MCF 10A (cell line): ENCODE results near the gene PCDHB3. TPM values are rescaled to one million over a fixed set of nuclear protein-coding genes. Genes with fewer than 3 reads are reported as not detected.

ENCODE experiments used
- BruUV-seq: library from RNA; stranded (reverse); fragments of 400-500 nt; replicated peaks from 2 replicates; lab custom pipeline; 2021; lab: Mats Ljungman, UMichigan
- CTCF ChIA-PET: fragments of 300-600 bp; sonication (Branson Sonifier 250); formaldehyde crosslinking; extraction: SDS; loops from one replicate; lab custom pipeline; 2021; ENCODE audit warnings: antibody characterized with exemption, inconsistent platforms; lab: Yijun Ruan, JAX
- POLR2A ChIA-PET: fragments of 300-600, 350-650 bp; sonication (Branson Sonifier 250); formaldehyde crosslinking; extraction: SDS; loops from one replicate; lab custom pipeline; 2020; ENCODE audit warnings: antibody characterized with exemption, inconsistent platforms; lab: Yijun Ruan, JAX
- DNase-seq: peaks from one replicate; pipeline ENCODE4 v3.0.0-alpha.2; 2018; ENCODE audit not compliant: unreplicated experiment
- H3K27ac Mint-ChIP-seq: one replicate; pipeline ENCODE4 v1.8.0; 2022; ENCODE audit warnings: mild to moderate bottlenecking, low read depth, mixed read lengths; ENCODE audit not compliant: unreplicated experiment
- H3K27me3 Mint-ChIP-seq: one replicate; pipeline ENCODE4 v1.8.0; 2022; ENCODE audit warnings: mixed read lengths; ENCODE audit not compliant: insufficient read depth, unreplicated experiment
- H3K36me3 Mint-ChIP-seq: one replicate; pipeline ENCODE4 v1.8.0; 2022; ENCODE audit warnings: mild to moderate bottlenecking, moderate library complexity, mixed read lengths; ENCODE audit not compliant: insufficient read depth, unreplicated experiment
- H3K4me1 Mint-ChIP-seq: one replicate; pipeline ENCODE4 v1.8.0; 2022; ENCODE audit warnings: mixed read lengths; ENCODE audit not compliant: insufficient read depth, unreplicated experiment
- H3K4me3 Mint-ChIP-seq: one replicate; pipeline ENCODE4 v1.8.0; 2022; ENCODE audit warnings: mild to moderate bottlenecking, moderate library complexity, mixed read lengths; ENCODE audit not compliant: unreplicated experiment
- H3K9me3 Mint-ChIP-seq: one replicate; pipeline ENCODE4 v1.8.0; 2022; ENCODE audit warnings: mixed read lengths; ENCODE audit not compliant: unreplicated experiment
- intact Hi-C: fragments of 100-400 bp; cut with micrococcal nuclease; formaldehyde crosslinking; loops from 2 replicates; pipeline ENCODE4 v1.14.1; 2022
- total RNA-seq: library from RNA; stranded (reverse); gene quantifications from 2 replicates; pipeline ENCODE4 v1.2.3, GENCODE V29; 2022
- TF ChIP-seq, protein P1 (sequence below): fragments of 200-600 bp; IDR thresholded peaks from one replicate; pipeline ENCODE4 v1.8.0; 2022; ENCODE audit warnings: antibody characterized with exemption, mild to moderate bottlenecking; ENCODE audit not compliant: unreplicated experiment

PCDHB3 gene
- total RNA-seq, 1 experiment from 2014 or later = 0.42 TPM

DNA sequence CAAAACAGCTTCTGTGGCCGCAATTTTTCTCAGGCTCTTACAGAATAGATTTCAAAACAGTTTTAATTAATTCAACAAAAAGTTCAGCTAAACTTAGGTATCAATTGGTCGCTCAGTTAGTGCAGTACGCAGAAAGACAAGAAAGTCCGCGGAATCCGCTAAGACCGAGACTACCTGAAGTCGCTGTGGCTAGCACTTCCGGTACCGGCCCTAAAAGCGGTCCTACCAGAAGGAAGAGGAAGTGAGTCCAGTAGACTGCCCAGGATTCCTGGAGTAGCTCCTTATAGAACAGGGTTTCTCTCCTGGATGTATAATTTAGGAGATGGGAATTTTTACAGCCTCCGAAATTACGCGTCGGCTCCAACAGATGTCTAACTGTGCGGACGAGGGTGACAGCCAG lies 22.4 kb upstream of the PCDHB3 start:
- DNase-seq = no peak
- no TSS peak for BruUV-seq
- intact Hi-C loops = no loop called here
- Mint-ChIP-seq H3K4me3 (no peak overlapping the region), H3K27me3 (no peaks in the 10 kb centered on the region), H3K4me1 (peaks cover 7% of the 10 kb centered on the region), H3K9me3 (no peaks in the 10 kb centered on the region), H3K27ac (no peak overlapping the region), H3K36me3 (no peaks in the 10 kb centered on the region)
- TF ChIP-seq, protein P1, sequence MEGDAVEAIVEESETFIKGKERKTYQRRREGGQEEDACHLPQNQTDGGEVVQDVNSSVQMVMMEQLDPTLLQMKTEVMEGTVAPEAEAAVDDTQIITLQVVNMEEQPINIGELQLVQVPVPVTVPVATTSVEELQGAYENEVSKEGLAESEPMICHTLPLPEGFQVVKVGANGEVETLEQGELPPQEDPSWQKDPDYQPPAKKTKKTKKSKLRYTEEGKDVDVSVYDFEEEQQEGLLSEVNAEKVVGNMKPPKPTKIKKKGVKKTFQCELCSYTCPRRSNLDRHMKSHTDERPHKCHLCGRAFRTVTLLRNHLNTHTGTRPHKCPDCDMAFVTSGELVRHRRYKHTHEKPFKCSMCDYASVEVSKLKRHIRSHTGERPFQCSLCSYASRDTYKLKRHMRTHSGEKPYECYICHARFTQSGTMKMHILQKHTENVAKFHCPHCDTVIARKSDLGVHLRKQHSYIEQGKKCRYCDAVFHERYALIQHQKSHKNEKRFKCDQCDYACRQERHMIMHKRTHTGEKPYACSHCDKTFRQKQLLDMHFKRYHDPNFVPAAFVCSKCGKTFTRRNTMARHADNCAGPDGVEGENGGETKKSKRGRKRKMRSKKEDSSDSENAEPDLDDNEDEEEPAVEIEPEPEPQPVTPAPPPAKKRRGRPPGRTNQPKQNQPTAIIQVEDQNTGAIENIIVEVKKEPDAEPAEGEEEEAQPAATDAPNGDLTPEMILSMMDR = no peak
- ChIA-PET CTCF (interaction anchor here (0.7 kb wide), 1 partner anchor 135 kb away, joined by 4 read pairs; no protein-coding TSS in a partner anchor), POLR2A (no interaction called here)

DNA sequence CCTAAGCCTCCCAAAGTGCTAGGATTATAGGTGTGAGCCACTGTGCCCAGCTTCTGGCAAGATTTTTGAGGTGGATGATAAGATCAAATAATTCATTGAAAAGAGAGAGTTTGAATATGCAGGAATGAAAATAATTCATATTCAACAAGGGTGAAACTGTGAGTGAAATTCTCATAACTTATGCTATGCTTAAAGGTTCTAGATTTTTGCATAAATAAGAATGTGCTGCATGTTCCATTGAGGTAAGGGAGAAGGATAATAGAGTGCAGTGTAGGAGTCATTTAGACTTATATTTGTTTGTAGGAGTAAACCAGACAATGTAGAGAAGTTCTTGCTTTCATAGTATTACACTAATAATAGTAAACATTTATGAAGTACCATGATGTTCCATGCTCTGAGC lies 18.0 kb upstream of the PCDHB3 start:
- no peak overlapping the region for H3K4me3 Mint-ChIP-seq
- H3K4me1 Mint-ChIP-seq = peaks cover 7% of the 10 kb centered on the region

DNA sequence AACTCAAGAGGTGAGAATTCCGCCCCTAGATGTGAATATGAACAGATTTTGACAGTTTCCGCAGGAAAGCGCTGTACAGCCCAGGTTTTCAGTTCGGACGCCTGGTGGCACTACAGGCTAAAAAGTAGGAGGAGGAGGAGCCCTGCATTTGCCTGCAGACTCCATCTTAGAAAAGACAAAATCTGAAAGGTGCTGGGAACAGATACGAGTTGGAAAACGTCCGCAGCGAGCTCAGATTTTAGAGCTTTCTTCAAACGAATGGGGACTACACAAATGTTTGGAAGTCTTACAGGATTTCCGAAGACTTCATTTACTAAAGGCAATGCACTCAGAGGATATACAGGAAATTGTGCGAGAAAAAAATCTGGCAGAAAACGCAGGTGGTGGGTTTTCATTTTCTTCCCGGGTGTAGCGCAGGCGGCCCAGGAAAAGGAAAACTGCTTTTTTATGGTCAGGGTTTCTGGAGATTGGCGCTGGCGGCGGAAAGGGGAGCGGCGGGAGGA lies 15.7 kb upstream of the PCDHB3 start:
- H3K27me3 Mint-ChIP-seq = no peaks in the 10 kb centered on the region
- peaks cover 7% of the 10 kb centered on the region for H3K4me1 Mint-ChIP-seq
- DNase-seq = peak; percentile 49
- ChIA-PET CTCF (interaction anchor here (0.7 to 2.4 kb wide), 13 partner anchors 10 to 479 kb away, joined by 3 to 10 read pairs (median 3); partner anchors contain the start of genes PCDHB2 and PCDHB9), POLR2A (interaction anchor here (0.6 to 1.0 kb wide), 3 partner anchors 195 to 1284 kb away, joined by 3 to 4 read pairs (median 3); no protein-coding TSS in a partner anchor)
- no peaks in the 10 kb centered on the region for H3K36me3 Mint-ChIP-seq
- no peaks in the 10 kb centered on the region for H3K9me3 Mint-ChIP-seq
- peak overlapping the region; percentile 87 for H3K4me3 Mint-ChIP-seq
- BruUV-seq = no TSS peak
- intact Hi-C loops = loop anchor here (1.0 to 10.0 kb wide), 3 partner anchors 139 to 476 kb away; partner anchors contain the start of genes PCDHB14, PCDHGA10 and PCDHGB7
- TF ChIP-seq, protein P1 = peak; percentile 59
- peak overlapping the region; percentile 84 for H3K27ac Mint-ChIP-seq

More for the DNA sequence above, 18.0 kb upstream of the PCDHB3 start:
- H3K36me3 Mint-ChIP-seq = no peaks in the 10 kb centered on the region
- POLR2A ChIA-PET = no interaction called here
- H3K9me3 Mint-ChIP-seq = no peaks in the 10 kb centered on the region
- intact Hi-C loops = loop anchor here (10.0 kb wide), 1 partner anchor 333 kb away; the partner anchor contains the start of genes PCDHGA10 and PCDHGB7
- CTCF ChIA-PET = interaction anchor here (0.7 to 1.0 kb wide), 3 partner anchors 33 to 140 kb away, joined by 3 to 4 read pairs (median 3); partner anchors contain the start of gene PCDHB14
- no peak for DNase-seq
- no TSS peak for BruUV-seq
- no peak overlapping the region for H3K27ac Mint-ChIP-seq
- no peaks in the 10 kb centered on the region for H3K27me3 Mint-ChIP-seq
- TF ChIP-seq, protein P1 = no peak

DNA sequence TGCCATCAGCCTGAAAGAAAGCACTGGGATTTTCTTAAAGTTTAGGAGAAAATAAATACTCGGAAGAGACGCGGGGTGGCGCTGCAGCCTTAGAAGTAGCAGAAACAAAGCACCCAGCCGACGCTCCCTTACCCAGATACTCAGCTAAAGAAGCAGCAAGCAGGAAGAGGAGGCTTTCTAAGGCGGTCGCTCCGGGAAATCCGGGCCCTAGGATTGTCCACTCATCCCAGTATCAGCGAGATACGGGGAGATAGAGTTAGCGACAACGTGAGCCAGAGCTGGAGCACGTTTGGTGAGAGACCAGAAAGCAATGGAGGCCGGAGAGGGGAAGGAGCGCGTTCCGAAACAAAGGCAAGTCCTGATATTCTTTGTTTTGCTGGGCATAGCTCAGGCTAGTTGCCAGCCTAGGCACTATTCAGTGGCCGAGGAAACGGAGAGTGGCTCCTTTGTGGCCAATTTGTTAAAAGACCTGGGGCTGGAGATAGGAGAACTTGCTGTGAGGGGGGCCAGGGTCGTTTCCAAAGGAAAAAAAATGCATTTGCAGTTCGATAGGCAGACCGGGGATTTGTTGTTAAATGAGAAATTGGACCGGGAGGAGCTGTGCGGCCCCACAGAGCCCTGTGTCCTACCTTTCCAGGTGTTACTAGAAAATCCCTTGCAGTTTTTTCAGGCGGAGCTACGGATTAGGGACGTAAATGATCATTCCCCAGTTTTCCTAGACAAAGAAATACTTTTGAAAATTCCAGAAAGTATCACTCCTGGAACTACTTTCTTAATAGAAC lies 5.6 kb upstream of the PCDHB3 start, which contains the start of gene PCDHB2:
PCDHB2 (plus strand) TSS at position 135 of the 782 bp plus-strand sequence; CDS start at position 311, 176 bp downstream.
- Mint-ChIP-seq H3K36me3 (no peaks in the 10 kb centered on the region), H3K9me3 (peaks cover 24% of the 10 kb centered on the region), H3K27me3 (no peaks in the 10 kb centered on the region), H3K27ac (peak within 1 kb of the TSS; percentile 89), H3K4me3 (peak within 1 kb of the TSS; percentile 74), H3K4me1 (no peaks in the 10 kb centered on the region)
- intact Hi-C loops = loop anchor here (2.0 kb wide), 1 partner anchor 466 kb away; no protein-coding TSS in a partner anchor
- TF ChIP-seq, protein P1 = peak; percentile 58
- DNase-seq = peak; percentile 70
- ChIA-PET POLR2A (no interaction called here), CTCF (interaction anchor here (0.6 to 1.9 kb wide), 5 partner anchors 11 to 469 kb away, joined by 3 to 10 read pairs (median 4); partner anchors contain the start of gene PCDHA11)
- BruUV-seq = TSS peak; percentile 58
